Astrocyte of the spinal cord (primary cell): ENCODE data around the gene KRT36.

Source experiments
- DNase-seq: peaks from one replicate; pipeline ENCODE4 v3.0.0; 2011; ENCODE audit warnings: low read depth, low spot score
- H3K4me3 ChIP-seq: 2 replicates; pipeline ENCODE4 v1.5.1; 2011; ENCODE audit warnings: low read depth, mild to moderate bottlenecking, low read length, moderate library complexity
- CTCF ChIP-seq: IDR thresholded peaks from 2 replicates; pipeline ENCODE4 v1.5.1; 2012; ENCODE audit warnings: low read depth, mild to moderate bottlenecking, low read length, inconsistent platforms
- in situ Hi-C: cut with HindIII; loops from 2 replicates; pipeline ENCODE4 v1.10.0; 2017; ENCODE audit warnings: low sequenced_read_pairs

KRT36 gene

GRCh38 chr17:41529491-41529915 lies 39.8 kb upstream of the KRT36 start:
- TF ChIP-seq CTCF = no peak
- DNase-seq = no peak
- in situ Hi-C loops = no loop called here
- no peak overlapping the region for H3K4me3 ChIP-seq

GRCh38 chr17:41528959-41529353 lies 39.2 kb upstream of the KRT36 start:
- TF ChIP-seq CTCF = no peak
- in situ Hi-C loops = no loop called here
- H3K4me3 ChIP-seq = no peak overlapping the region
- DNase-seq = no peak

GRCh38 chr17:41527063-41528023 lies 37.6 kb upstream of the KRT36 start:
- peak overlapping the region; percentile 55 for H3K4me3 ChIP-seq
- in situ Hi-C loops = no loop called here
- DNase-seq = no peak
- no peak for TF ChIP-seq CTCF

GRCh38 chr17:41524261-41524660 lies 34.6 kb upstream of the KRT36 start:
- H3K4me3 ChIP-seq = no peak overlapping the region
- DNase-seq = no peak
- in situ Hi-C loops = no loop called here
- TF ChIP-seq CTCF = no peak

GRCh38 chr17:41523787-41524186 lies 34.1 kb upstream of the KRT36 start:
- DNase-seq = no peak
- H3K4me3 ChIP-seq = no peak overlapping the region
- in situ Hi-C loops = no loop called here
- no peak for TF ChIP-seq CTCF

- no peak for DNase-seq
- H3K4me3 ChIP-seq = no peak overlapping the region
- in situ Hi-C loops = no loop called here
- no peak for TF ChIP-seq CTCF
Measured at GRCh38 chr17:41523225-41523593, 33.5 kb upstream of the KRT36 start.
